Measurements from ENCODE around the gene FAAH2.

The FAAH2 gene

DNA sequence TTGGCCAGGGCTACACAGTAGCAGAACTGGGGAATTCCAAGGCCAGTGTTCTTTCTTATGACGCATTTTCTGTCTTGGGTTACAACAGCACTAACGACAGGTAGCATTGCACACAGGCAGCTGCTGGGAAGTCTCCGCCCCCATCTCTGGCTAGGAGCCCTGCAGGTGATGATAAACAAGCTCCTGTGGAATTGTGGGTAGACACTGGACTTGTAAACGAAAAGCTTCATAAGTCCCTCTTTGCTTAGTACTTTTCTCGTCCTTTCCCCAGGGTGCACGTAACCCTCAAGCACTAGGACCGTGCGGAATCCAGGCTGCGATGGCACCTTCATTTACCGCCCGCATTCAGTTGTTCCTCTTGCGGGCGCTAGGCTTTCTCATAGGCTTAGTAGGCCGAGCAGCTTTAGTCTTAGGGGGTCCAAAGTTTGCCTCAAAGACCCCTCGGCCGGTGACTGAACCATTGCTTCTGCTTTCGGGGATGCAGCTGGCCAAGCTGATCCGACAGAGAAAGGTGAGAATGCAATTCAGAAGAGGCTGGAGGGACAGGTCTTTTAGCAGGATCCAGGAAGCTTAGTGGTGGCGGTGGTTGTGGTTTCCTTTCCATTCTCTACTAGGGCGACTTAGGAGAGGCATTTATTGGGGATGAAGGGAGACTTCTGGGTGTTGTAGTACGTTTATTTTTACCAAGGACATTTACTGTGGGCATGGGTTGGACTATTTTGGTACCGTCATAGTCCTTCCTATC, at the start of gene FAAH2:
Gene FAAH2, plus strand, starts transcription at position 200 of the 745 bp plus-strand sequence. Its CDS starts 120 bp downstream, at position 320.
- H3K36me3 ChIP-seq (replicated peaks; ENCODE audit: insufficient read depth, low read length), result no peaks in the 10 kb centered on the region; the same call in 1 of the 2 replicates
- peak within 1 kb of the TSS; percentile 52 for H2AFZ ChIP-seq (ENCODE audit: low read length)
- peaks cover 30% of the 10 kb centered on the region for H3K4me1 ChIP-seq (ENCODE audit: low read length)
- no peaks in the 10 kb centered on the region for H3K9me2 ChIP-seq (replicated peaks; ENCODE audit: insufficient read depth, low read length)
- no peak for TF ChIP-seq EZH2phosphoT487 (IDR thresholded peaks at IDR 0.05; ENCODE audit: low read length)
- peak; percentile 17 for TF ChIP-seq CTCF (IDR thresholded peaks at IDR 0.05; ENCODE audit: low read length)
- H3K9me3 ChIP-seq (replicated peaks; ENCODE audit: insufficient read depth, low read length), result no peaks in the 10 kb centered on the region
- H3K27me3 ChIP-seq (replicated peaks; ENCODE audit: insufficient read depth, low read length), result no peaks in the 10 kb centered on the region
- peaks cover 34% of the 10 kb centered on the region for H3K79me2 ChIP-seq (ENCODE audit: low read length)
- peak within 1 kb of the TSS; percentile 66 for H3K4me3 ChIP-seq (ENCODE audit: low read length)
- H3K27ac ChIP-seq (ENCODE audit: low read length), result peak within 1 kb of the TSS; percentile 99
- H4K20me1 ChIP-seq (ENCODE audit: insufficient read depth, low read length), result no peaks in the 10 kb centered on the region
- peak; percentile 96 for DNase-seq
- H3K4me2 ChIP-seq (ENCODE audit: low read depth, low read length), result peak within 1 kb of the TSS; percentile 40
- peaks cover 32% of the 10 kb centered on the region for H3F3A ChIP-seq (ENCODE audit: insufficient read depth, low read length)
- peak within 1 kb of the TSS; percentile 95 for H3K9ac ChIP-seq (ENCODE audit: low read length)

GRCh38 chrX:57241967-57242366, 44.5 kb upstream of the FAAH2 start:
- H2AFZ ChIP-seq (ENCODE audit: low read length), result no peak overlapping the region
- H4K20me1 ChIP-seq (ENCODE audit: insufficient read depth, low read length), result no peaks in the 10 kb centered on the region
- no peaks in the 10 kb centered on the region for H3F3A ChIP-seq (ENCODE audit: insufficient read depth, low read length)
- no peaks in the 10 kb centered on the region for H3K9me3 ChIP-seq (replicated peaks; ENCODE audit: insufficient read depth, low read length)
- H3K27me3 ChIP-seq (replicated peaks; ENCODE audit: insufficient read depth, low read length), result no peaks in the 10 kb centered on the region
- H3K4me3 ChIP-seq (ENCODE audit: low read length), result no peak overlapping the region
- TF ChIP-seq CTCF (IDR thresholded peaks at IDR 0.05; ENCODE audit: low read length) (no peak), EZH2phosphoT487 (IDR thresholded peaks at IDR 0.05; ENCODE audit: low read length) (no peak), EZH2 (optimal IDR thresholded peaks at IDR 0.05; ENCODE audit: low read depth, low read length) (no peak)
- no peaks in the 10 kb centered on the region for H3K4me1 ChIP-seq (ENCODE audit: low read length)
- no peak overlapping the region for H3K9ac ChIP-seq (ENCODE audit: low read length)
- H3K4me2 ChIP-seq (ENCODE audit: low read depth, low read length), result no peak overlapping the region
- no peaks in the 10 kb centered on the region for H3K79me2 ChIP-seq (ENCODE audit: low read length)
- no peaks in the 10 kb centered on the region for H3K36me3 ChIP-seq (replicated peaks; ENCODE audit: insufficient read depth, low read length)
- H3K27ac ChIP-seq (ENCODE audit: low read length), result no peak overlapping the region
- H3K9me2 ChIP-seq (replicated peaks; ENCODE audit: insufficient read depth, low read length), result no peaks in the 10 kb centered on the region
- DNase-seq, result no peak

GRCh38 chrX:57251965-57252364, 34.5 kb upstream of the FAAH2 start:
- no peaks in the 10 kb centered on the region for H3K27me3 ChIP-seq (replicated peaks; ENCODE audit: insufficient read depth, low read length)
- no peak overlapping the region for H3K4me3 ChIP-seq (ENCODE audit: low read length)
- no peak for DNase-seq
- no peak overlapping the region for H3K9ac ChIP-seq (ENCODE audit: low read length)
- no peaks in the 10 kb centered on the region for H3K36me3 ChIP-seq (replicated peaks; ENCODE audit: insufficient read depth, low read length)
- H4K20me1 ChIP-seq (ENCODE audit: insufficient read depth, low read length), result no peaks in the 10 kb centered on the region
- H3K9me2 ChIP-seq (replicated peaks; ENCODE audit: insufficient read depth, low read length), result no peaks in the 10 kb centered on the region
- H3F3A ChIP-seq (ENCODE audit: insufficient read depth, low read length), result no peaks in the 10 kb centered on the region
- no peaks in the 10 kb centered on the region for H3K9me3 ChIP-seq (replicated peaks; ENCODE audit: insufficient read depth, low read length)
- H3K4me2 ChIP-seq (ENCODE audit: low read depth, low read length), result no peak overlapping the region
- H3K4me1 ChIP-seq (ENCODE audit: low read length), result no peaks in the 10 kb centered on the region
- no peak overlapping the region for H3K27ac ChIP-seq (ENCODE audit: low read length)
- no peak for TF ChIP-seq EZH2phosphoT487 (IDR thresholded peaks at IDR 0.05; ENCODE audit: low read length)
- no peaks in the 10 kb centered on the region for H3K79me2 ChIP-seq (ENCODE audit: low read length)
- H2AFZ ChIP-seq (ENCODE audit: low read length), result no peak overlapping the region

GRCh38 chrX:57265126-57265525, 21.4 kb upstream of the FAAH2 start:
- Histone ChIP-seq H3K9me3 (replicated peaks; ENCODE audit: insufficient read depth, low read length) (no peaks in the 10 kb centered on the region; the same call in 1 of the 2 replicates), H3K4me1 (ENCODE audit: low read length) (no peaks in the 10 kb centered on the region), H3K27ac (ENCODE audit: low read length) (no peak overlapping the region), H4K20me1 (ENCODE audit: insufficient read depth, low read length) (no peaks in the 10 kb centered on the region), H3K79me2 (ENCODE audit: low read length) (no peaks in the 10 kb centered on the region), H2AFZ (ENCODE audit: low read length) (no peak overlapping the region), H3F3A (ENCODE audit: insufficient read depth, low read length) (no peaks in the 10 kb centered on the region), H3K36me3 (replicated peaks; ENCODE audit: insufficient read depth, low read length) (no peaks in the 10 kb centered on the region), H3K9me2 (replicated peaks; ENCODE audit: insufficient read depth, low read length) (no peaks in the 10 kb centered on the region), H3K4me2 (ENCODE audit: low read depth, low read length) (no peak overlapping the region), H3K4me3 (ENCODE audit: low read length) (no peak overlapping the region), H3K27me3 (replicated peaks; ENCODE audit: insufficient read depth, low read length) (no peaks in the 10 kb centered on the region), H3K9ac (ENCODE audit: low read length) (no peak overlapping the region)
- TF ChIP-seq CTCF (IDR thresholded peaks at IDR 0.05; ENCODE audit: low read length) (no peak), EZH2phosphoT487 (IDR thresholded peaks at IDR 0.05; ENCODE audit: low read length) (no peak), EZH2 (optimal IDR thresholded peaks at IDR 0.05; ENCODE audit: low read depth, low read length) (no peak)
- DNase-seq, result no peak

Data from MM.1S (cell line).